Activated gamma-delta T cell (primary cell): ENCODE measurements around the gene CD19.

Experiments
- DNase-seq: peaks from one replicate; lab custom pipeline; 2025; lab: John Stamatoyannopoulos, UW

Gene CD19

DNA sequence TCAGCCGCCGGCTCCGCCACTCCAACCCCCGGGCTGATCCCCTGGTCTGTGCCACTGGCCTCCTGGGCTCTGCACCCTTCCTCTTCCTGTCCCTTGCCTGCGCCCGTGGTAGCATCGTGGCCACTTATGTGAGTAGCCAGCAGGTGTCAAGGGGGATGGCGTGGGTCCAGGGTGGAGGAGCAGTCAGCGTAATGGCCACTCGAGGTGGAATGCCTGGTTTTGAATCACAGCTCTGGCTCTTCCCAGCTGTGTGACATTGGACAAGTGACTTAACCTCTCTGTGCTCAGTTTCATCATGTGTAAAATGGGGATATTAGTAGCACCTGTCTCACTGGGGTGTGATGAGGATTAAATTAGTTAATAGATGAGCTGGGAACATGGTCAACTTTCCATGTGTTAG, 50.6 kb downstream of the CD19 start:
- DNase-seq: no peak

DNA sequence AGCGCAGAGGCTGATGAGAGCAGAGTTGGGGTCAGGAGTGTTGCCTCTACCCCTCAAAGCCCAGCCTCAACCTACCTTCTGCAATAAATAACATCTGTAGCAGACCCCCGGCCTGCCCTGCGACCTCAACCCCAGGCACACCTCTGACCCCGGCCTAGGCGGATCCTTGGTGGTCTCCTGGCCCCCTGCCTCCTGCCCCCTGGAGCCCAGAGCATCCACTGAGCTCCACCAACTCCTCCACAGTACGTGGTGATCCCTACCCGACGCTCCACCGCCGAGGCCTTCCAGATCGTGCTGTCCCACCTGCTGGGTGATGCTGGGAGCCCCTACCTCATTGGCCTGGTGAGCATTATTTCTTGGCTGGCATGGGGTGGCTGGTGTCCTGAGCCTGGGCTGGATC, 51.2 kb downstream of the CD19 start:
- no peak for DNase-seq

DNA sequence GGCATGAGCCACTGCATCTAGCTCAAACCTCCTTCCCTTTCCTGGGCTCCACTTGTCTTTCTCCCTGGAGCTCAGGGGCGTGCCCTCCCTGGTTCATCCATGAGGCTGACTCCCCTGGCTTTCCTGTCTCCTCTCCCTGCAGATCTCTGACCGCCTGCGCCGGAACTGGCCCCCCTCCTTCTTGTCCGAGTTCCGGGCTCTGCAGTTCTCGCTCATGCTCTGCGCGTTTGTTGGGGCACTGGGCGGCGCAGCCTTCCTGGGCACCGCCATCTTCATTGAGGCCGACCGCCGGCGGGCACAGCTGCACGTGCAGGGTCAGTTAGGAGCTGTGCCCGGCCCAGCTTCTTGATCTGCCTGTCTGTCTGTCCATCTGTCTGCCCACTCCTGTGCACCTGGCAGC, 51.9 kb downstream of the CD19 start:
- no peak for DNase-seq

DNA sequence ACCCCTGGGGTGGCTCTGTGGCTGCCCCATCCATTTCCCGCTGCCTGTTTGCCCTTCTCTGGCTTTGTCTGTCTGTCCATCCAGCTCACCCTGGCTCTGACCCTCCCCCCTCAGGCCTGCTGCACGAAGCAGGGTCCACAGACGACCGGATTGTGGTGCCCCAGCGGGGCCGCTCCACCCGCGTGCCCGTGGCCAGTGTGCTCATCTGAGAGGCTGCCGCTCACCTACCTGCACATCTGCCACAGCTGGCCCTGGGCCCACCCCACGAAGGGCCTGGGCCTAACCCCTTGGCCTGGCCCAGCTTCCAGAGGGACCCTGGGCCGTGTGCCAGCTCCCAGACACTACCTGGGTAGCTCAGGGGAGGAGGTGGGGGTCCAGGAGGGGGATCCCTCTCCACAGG, 52.3 kb downstream of the CD19 start:
- DNase-seq: no peak

DNA sequence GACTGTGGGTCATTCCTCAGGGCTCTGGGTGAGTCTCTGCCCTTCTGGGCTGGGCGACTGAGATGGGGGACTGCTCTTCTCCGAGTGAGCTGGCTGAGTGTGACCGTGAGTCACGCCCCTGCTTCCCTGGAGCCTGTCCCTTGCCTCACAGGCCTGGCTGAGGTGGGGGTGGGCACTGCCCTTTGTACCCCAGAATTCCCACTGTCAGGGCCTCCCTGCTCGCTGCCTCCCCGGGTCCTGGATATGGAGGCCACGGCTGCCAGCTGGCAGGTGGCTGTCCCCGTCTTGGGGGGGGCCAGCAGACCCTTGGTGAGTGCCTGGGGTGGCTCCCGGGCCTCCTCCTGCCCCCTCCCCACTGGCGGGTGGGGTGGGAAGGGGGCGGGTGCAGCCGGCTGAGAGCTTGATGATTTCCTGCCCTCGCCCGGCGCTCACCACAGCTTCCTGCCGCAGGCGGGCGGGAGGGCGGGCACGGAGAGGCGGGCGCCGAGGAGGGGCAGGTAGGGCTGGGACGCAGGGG, 52.9 kb downstream of the CD19 start, which contains the start of gene LAT:
TSS of gene LAT (plus strand) at position 434 of the 517 bp plus-strand sequence. CDS start 366 bp downstream, outside the sequence.
- peak; percentile 74 for DNase-seq

DNA sequence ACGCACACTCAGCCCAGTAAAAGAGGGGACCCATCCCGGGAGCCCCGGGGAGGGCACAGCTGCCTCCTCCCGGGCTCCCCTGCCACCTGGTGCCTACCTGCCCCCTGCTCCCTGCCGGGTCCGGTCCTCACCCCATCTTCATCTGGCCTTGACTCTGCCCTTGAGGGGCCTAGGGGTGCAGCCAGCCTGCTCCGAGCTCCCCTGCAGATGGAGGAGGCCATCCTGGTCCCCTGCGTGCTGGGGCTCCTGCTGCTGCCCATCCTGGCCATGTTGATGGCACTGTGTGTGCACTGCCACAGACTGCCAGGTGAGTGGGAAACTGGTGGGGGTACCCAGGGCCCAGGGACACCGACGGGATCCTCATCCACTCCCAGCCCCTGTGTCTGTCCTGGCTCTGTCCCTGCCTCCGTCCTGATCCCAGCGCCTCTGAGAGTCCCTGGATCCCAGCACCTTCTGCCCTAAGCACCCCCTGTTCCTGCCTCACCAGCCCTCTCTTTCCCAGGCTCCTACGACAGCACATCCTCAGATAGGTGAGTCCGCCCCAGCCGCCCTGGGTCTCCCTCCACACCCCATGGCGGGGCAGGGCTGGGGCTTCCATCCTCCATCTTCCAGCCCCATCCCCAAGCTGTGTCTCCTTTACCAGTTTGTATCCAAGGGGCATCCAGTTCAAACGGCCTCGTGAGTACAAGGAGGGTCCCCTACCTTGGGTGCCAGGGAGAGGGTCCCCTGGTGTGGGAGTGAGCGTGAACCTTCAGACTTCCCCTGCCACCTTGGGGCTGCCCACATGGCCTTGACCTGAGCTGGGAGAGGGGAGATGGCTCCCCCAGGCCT, 53.7 kb downstream of the CD19 start:
- no peak for DNase-seq

DNA sequence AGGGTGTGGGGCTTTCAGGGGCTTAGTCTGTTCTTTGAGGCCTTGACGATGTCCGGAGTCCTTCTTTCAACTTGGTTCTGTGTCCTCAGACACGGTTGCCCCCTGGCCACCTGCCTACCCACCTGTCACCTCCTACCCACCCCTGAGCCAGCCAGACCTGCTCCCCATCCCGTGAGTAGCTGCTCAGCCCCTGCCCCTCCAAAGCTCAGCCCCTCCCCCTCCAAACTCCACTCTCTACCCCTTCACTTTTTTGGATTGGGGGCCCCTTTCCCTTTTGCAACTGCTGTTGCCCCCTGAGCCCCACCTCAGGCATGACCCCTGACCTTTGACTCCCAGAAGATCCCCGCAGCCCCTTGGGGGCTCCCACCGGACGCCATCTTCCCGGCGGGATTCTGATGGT, 54.3 kb downstream of the CD19 start:
- DNase-seq: no peak

DNA sequence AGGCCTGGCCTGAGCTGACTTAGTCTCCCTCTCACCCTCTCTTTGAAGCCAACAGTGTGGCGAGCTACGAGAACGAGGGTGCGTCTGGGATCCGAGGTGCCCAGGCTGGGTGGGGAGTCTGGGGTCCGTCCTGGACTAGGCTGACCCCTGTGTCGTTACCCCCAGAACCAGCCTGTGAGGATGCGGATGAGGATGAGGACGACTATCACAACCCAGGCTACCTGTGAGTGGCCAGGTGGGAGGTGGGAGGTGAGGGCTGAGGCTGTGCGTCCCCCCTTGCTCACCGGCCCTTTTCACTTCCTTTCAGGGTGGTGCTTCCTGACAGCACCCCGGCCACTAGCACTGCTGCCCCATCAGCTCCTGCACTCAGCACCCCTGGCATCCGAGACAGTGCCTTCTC, 54.7 kb downstream of the CD19 start:
- DNase-seq: no peak

DNA sequence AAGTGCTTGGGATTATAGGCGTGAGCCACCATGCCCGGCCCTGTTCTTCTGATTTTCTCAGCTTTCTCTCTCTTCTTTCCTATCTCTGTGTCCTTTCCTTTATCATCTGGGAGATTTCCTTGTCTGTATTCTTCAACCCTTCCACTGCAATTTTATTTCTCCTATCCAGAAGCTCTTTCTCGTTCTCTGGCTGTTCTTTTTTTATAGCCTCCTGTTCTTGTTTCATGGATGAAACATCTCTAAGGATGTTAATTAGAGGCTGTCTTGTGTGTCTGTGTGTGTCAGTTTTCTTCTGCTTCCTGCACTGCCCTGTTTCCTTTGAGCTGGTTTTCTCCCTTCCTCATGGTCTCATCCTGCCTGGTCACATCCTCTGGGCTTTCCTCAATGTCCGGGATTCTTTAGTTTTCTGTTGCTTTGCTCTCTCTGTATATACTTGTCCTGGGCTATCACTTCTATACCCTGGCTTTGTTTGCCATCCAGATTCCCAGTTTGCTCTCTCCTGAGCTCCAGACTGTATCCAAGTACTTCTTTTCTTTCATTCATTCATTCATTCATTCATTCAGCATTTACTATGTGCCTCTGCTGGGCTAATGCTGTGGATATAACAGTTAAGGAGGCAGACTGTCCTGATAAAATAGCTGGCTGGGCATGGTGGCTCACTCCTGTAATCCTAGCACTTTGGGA, 55.5 kb downstream of the CD19 start:
- DNase-seq: no peak
